Erythroblast (primary cell): Measurements from ENCODE around the gene RNASET2.

ENCODE experiments used
- DNase-seq, 2 experiments: peaks; one replicate each; lab custom pipeline; 2025; lab: John Stamatoyannopoulos, UW
- GATA1 ChIP-seq: IDR thresholded peaks from 2 replicates; pipeline ENCODE4 v1.6.1; 2011; ENCODE audit warnings: low read depth, mild to moderate bottlenecking, control low read depth, low read length, moderate library complexity
- POLR2A ChIP-seq: IDR thresholded peaks from 2 replicates; pipeline ENCODE4 v1.6.1; 2011; ENCODE audit warnings: mild to moderate bottlenecking, low read length

RNASET2 gene

GRCh38 chr6:166934174-166934573, 22.2 kb downstream of the RNASET2 start:
- TF ChIP-seq GATA1 (no peak), POLR2A (no peak)
- no peak for DNase-seq

GRCh38 chr6:166933396-166933795, 23.0 kb downstream of the RNASET2 start:
- no peak for TF ChIP-seq POLR2A
- TF ChIP-seq GATA1: no peak
- DNase-seq: no peak

- TF ChIP-seq GATA1: no peak
- no peak for TF ChIP-seq POLR2A
- no peak for DNase-seq
Observed at GRCh38 chr6:166932616-166933015, 23.7 kb downstream of the RNASET2 start.

DNA sequence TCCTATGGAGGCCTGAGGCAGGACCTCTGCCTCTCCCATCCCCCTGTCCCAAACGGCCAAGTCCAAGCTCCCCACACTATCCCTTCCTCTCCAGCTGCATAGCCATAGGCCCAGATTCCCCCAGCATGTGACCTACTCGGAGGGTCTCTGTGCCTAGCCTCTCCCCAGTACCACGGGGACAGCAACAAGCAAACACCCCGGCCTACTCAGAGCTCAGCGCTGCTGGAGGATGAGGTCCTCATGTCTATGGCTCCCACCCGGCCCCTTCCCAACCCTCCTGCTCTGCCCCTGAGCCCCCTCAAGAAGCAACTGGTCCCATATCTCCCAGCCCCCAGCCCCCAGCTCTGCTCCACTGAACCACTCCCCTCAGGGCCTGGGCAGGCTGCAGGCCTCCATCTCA, 24.2 kb downstream of the RNASET2 start:
- TF ChIP-seq GATA1: no peak
- no peak for TF ChIP-seq POLR2A
- no peak for DNase-seq

DNA sequence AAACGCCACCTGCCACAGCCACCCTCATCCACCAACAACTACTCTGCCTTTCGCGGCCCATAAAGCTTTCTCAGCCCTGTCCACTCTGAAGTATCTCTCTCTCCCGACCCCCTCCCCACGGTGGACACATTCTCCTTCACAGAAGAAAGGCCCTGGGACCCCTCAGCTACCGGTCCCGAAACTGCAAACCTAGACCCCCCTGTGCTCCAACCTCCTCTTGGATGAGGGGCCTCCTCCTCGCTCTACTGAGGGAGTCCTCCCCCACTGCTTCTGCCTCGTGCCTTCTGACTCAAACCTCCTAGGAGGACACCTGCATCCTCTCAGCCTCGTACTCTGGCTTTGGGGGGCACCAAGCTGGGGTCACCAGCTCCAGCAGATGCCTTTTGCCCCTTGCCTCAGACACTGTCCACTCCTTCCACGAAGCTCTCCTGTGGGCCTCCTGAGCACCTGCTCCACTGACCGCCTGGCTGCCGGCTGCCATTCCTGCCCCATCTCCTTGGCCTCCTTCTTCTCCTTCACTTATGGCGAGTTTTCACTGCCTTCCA, 24.9 kb downstream of the RNASET2 start:
- TF ChIP-seq GATA1 (no peak), POLR2A (no peak)
- no peak for DNase-seq

GRCh38 chr6:166930354-166930891, 25.9 kb downstream of the RNASET2 start:
- peak in 1 of 2 experiments; percentile 7 for DNase-seq
- TF ChIP-seq POLR2A (no peak), GATA1 (no peak)

DNA sequence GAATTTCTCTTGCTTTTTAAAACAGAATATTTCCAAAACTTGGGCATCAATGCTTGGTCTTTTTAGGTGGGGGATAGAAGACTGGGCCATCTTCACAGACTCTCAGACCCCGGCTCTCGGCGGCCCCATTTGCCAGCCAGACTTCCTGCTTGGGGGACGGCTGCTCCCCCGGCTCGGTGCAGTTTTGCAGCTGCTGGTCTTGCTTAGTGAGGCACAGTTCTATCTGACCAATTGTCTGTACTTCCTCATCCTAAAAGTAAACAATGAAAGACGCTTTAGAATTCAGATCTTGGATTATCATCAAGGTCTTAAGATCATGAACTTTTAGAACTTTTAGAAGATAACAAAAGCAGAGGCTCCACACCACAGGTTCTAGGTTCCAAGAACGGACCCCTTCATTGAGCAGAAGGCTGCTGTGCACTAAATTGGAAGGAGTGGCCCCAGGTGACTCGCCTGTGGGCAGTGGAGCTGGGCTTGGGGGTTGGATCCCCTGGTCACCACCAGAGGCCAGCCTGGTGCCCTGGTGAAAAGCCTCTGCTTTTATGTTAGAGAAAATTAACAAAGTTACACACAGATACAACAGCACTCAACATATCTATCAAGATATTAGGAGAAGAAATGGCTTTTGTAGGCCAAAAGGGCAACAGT, 26.7 kb downstream of the RNASET2 start:
- no peak for TF ChIP-seq GATA1
- no peak for TF ChIP-seq POLR2A
- no peak for DNase-seq

GRCh38 chr6:166928644-166929541, 27.5 kb downstream of the RNASET2 start:
- DNase-seq: no peak
- TF ChIP-seq GATA1 (no peak), POLR2A (no peak)

DNA sequence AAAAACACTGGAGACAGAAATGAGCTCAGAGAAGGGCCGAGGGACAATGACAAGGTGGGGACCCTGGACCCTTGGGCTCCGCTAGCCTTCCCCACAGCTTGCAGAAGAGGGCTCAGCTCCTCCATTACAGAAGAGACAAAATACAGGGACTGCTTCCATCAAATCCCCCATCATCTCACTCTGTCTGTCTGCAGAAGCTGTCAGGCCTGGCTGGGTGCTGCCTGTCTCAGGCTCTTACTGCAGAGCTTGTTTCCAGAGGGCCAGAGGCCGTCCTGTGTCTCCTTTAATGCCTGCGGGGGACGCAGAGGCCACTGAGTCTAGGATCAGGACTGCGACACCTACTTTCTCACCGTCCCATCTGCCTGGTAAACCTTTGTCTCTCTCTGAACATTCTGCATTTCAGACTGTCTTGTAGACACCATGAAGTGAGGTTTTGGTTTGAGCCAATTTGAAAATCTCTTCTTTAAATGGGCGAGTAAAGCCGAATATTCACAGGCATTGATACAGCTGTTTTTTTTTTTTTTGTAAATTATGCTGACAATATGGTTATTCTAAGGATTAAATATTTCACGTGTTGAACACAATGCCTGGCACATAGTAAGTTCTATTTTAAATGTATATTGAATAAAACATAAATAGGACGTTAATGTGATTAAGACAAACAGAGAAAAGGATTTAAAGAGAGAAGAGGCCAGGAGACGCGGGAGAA, 28.3 kb downstream of the RNASET2 start:
- no peak for DNase-seq
- TF ChIP-seq GATA1 (no peak), POLR2A (no peak)

GRCh38 chr6:166927240-166927934, 29.0 kb downstream of the RNASET2 start:
- TF ChIP-seq GATA1 (no peak), POLR2A (no peak)
- no peak for DNase-seq

- no peak for DNase-seq
Observed at GRCh38 chr6:166926748-166927147, 29.6 kb downstream of the RNASET2 start.

DNA sequence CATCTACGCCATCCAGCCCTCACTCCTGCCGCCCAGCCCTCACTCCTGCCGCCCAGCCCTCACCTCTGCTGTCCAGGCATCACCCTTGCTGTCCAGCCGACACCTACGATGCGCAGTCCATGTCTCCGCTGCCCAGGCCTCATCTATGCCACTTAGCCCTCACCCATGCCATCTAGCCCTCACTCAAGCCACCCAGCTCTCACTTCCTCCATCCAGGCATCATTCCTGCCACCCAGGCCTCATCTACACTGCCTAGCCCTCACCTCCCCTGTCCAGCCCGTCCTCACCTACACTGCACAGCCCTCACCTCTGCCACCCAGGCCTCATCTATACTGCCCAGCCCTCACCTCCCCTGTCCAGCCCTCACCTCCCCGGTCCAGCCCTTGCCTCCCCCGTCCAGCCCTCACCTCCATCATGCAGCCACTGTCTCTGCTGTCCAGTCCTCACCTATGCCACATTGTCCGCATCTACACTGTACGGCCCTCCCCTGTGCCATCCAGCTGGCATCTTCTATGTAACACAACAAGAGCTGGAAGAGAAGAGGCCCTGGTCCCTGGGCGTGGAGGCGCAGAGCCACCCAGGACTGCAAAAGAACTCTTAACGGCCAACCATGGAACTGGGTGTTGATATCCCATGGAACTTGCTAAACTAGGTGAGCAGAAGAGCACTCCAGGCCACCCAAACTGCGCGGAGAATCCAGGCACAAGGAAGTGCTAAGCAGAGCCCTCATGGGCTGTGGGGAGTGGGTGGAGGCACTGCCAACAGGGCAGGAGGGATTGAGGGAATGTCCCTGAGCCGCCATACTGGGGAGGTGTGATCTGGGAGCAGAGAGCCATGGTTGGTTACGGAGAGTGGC, 31.0 kb downstream of the RNASET2 start:
- DNase-seq: no peak
- TF ChIP-seq POLR2A (no peak), GATA1 (no peak)

More at GRCh38 chr6:166926748-166927147, 29.6 kb downstream of the RNASET2 start:
- no peak for TF ChIP-seq GATA1
- TF ChIP-seq POLR2A: no peak
